ENCODE measurements around the gene SPTLC3.

The SPTLC3 gene

GRCh38 chr20:13166437-13166836 lies 157.7 kb downstream of the SPTLC3 start:
- Mint-ChIP-seq H3K4me1 (no peaks in the 10 kb centered on the region), H3K9me3 (peaks cover 1% of the 10 kb centered on the region), H3K36me3 (no peaks in the 10 kb centered on the region), H3K27ac (no peak overlapping the region), H3K27me3 (peaks cover 2% of the 10 kb centered on the region), H3K4me3 (no peak overlapping the region)
- no peak for ATAC-seq (ENCODE audit: low read depth)
- DNase-seq (ENCODE audit: low spot score in 2 of 2): no peak

GRCh38 chr20:13169086-13169485 lies 160.3 kb downstream of the SPTLC3 start:
- H3K4me3 Mint-ChIP-seq: no peak overlapping the region
- no peak for DNase-seq (ENCODE audit: low spot score in 2 of 2)
- no peaks in the 10 kb centered on the region for H3K36me3 Mint-ChIP-seq
- ATAC-seq (ENCODE audit: low read depth): no peak
- H3K4me1 Mint-ChIP-seq: no peaks in the 10 kb centered on the region
- peaks cover 1% of the 10 kb centered on the region for H3K9me3 Mint-ChIP-seq
- H3K27me3 Mint-ChIP-seq: peaks cover 2% of the 10 kb centered on the region
- H3K27ac Mint-ChIP-seq: no peak overlapping the region

GRCh38 chr20:13170771-13171170 lies 162.0 kb downstream of the SPTLC3 start:
- H3K4me1 Mint-ChIP-seq: no peaks in the 10 kb centered on the region
- H3K9me3 Mint-ChIP-seq: peaks cover 5% of the 10 kb centered on the region
- no peaks in the 10 kb centered on the region for H3K36me3 Mint-ChIP-seq
- H3K4me3 Mint-ChIP-seq: no peak overlapping the region
- ATAC-seq (ENCODE audit: low read depth) (no peak), DNase-seq (ENCODE audit: low spot score in 2 of 2) (no peak)
- H3K27ac Mint-ChIP-seq: no peak overlapping the region
- H3K27me3 Mint-ChIP-seq: peaks cover 2% of the 10 kb centered on the region

- Mint-ChIP-seq H3K27ac (no peak overlapping the region), H3K4me1 (no peaks in the 10 kb centered on the region), H3K4me3 (no peak overlapping the region), H3K27me3 (peaks cover 7% of the 10 kb centered on the region), H3K36me3 (no peaks in the 10 kb centered on the region), H3K9me3 (peaks cover 10% of the 10 kb centered on the region)
- DNase-seq (ENCODE audit: low spot score in 2 of 2) (no peak), ATAC-seq (ENCODE audit: low read depth) (no peak)
Observed at GRCh38 chr20:13173201-13173600, 164.4 kb downstream of the SPTLC3 start.

GRCh38 chr20:13174402-13174801 lies 165.6 kb downstream of the SPTLC3 start:
- DNase-seq (ENCODE audit: low spot score in 2 of 2) (no peak), ATAC-seq (ENCODE audit: low read depth) (no peak)
- Mint-ChIP-seq H3K27me3 (peaks cover 8% of the 10 kb centered on the region), H3K4me3 (no peak overlapping the region), H3K9me3 (peaks cover 9% of the 10 kb centered on the region), H3K27ac (no peak overlapping the region), H3K36me3 (no peaks in the 10 kb centered on the region), H3K4me1 (no peaks in the 10 kb centered on the region)

GRCh38 chr20:13180986-13181889 lies 172.5 kb downstream of the SPTLC3 start:
- Mint-ChIP-seq H3K9me3 (peaks cover 7% of the 10 kb centered on the region), H3K4me1 (no peaks in the 10 kb centered on the region), H3K4me3 (no peak overlapping the region), H3K36me3 (no peaks in the 10 kb centered on the region), H3K27me3 (peaks cover 10% of the 10 kb centered on the region), H3K27ac (no peak overlapping the region)
- ATAC-seq (ENCODE audit: low read depth) (no peak), DNase-seq (ENCODE audit: low spot score in 2 of 2) (no peak)

GRCh38 chr20:13183005-13183404 lies 174.2 kb downstream of the SPTLC3 start:
- Mint-ChIP-seq H3K4me1 (no peaks in the 10 kb centered on the region), H3K27me3 (peaks cover 6% of the 10 kb centered on the region), H3K4me3 (no peak overlapping the region), H3K36me3 (no peaks in the 10 kb centered on the region), H3K9me3 (peaks cover 10% of the 10 kb centered on the region), H3K27ac (no peak overlapping the region)
- DNase-seq (ENCODE audit: low spot score in 2 of 2) (no peak), ATAC-seq (ENCODE audit: low read depth) (no peak)

GRCh38 chr20:13186043-13186774 lies 177.4 kb downstream of the SPTLC3 start:
- Mint-ChIP-seq H3K4me1 (no peaks in the 10 kb centered on the region), H3K4me3 (no peak overlapping the region), H3K27me3 (peaks cover 4% of the 10 kb centered on the region), H3K9me3 (peaks cover 10% of the 10 kb centered on the region), H3K36me3 (no peaks in the 10 kb centered on the region), H3K27ac (no peak overlapping the region)
- DNase-seq (ENCODE audit: low spot score in 2 of 2) (no peak), ATAC-seq (ENCODE audit: low read depth) (no peak)

- ATAC-seq (ENCODE audit: low read depth) (no peak), DNase-seq (ENCODE audit: low spot score in 2 of 2) (no peak)
- no peaks in the 10 kb centered on the region for H3K36me3 Mint-ChIP-seq
- H3K9me3 Mint-ChIP-seq: peaks cover 9% of the 10 kb centered on the region
- no peak overlapping the region for H3K4me3 Mint-ChIP-seq
- H3K27me3 Mint-ChIP-seq: peaks cover 3% of the 10 kb centered on the region
- no peaks in the 10 kb centered on the region for H3K4me1 Mint-ChIP-seq
- no peak overlapping the region for H3K27ac Mint-ChIP-seq
Observed at GRCh38 chr20:13187899-13188298, 179.1 kb downstream of the SPTLC3 start.

- peaks cover 6% of the 10 kb centered on the region for H3K9me3 Mint-ChIP-seq
- ATAC-seq (ENCODE audit: low read depth) (no peak), DNase-seq (ENCODE audit: low spot score in 2 of 2) (no peak)
- H3K27me3 Mint-ChIP-seq: no peaks in the 10 kb centered on the region
- no peaks in the 10 kb centered on the region for H3K36me3 Mint-ChIP-seq
- H3K4me1 Mint-ChIP-seq: peaks cover 3% of the 10 kb centered on the region
- no peak overlapping the region for H3K4me3 Mint-ChIP-seq
- H3K27ac Mint-ChIP-seq: no peak overlapping the region
Observed at GRCh38 chr20:13199279-13199678, 190.5 kb downstream of the SPTLC3 start.

- peaks cover 3% of the 10 kb centered on the region for H3K4me1 Mint-ChIP-seq
- no peaks in the 10 kb centered on the region for H3K36me3 Mint-ChIP-seq
- H3K9me3 Mint-ChIP-seq: peaks cover 6% of the 10 kb centered on the region
- ATAC-seq (ENCODE audit: low read depth): no peak
- no peak for DNase-seq (ENCODE audit: low spot score in 2 of 2)
- no peak overlapping the region for H3K4me3 Mint-ChIP-seq
- no peak overlapping the region for H3K27ac Mint-ChIP-seq
- no peaks in the 10 kb centered on the region for H3K27me3 Mint-ChIP-seq
Observed at GRCh38 chr20:13200767-13201500, 192.2 kb downstream of the SPTLC3 start.

- peaks cover 3% of the 10 kb centered on the region for H3K27me3 Mint-ChIP-seq
- H3K36me3 Mint-ChIP-seq: no peaks in the 10 kb centered on the region
- no peak for ATAC-seq (ENCODE audit: low read depth)
- H3K9me3 Mint-ChIP-seq: peaks cover 6% of the 10 kb centered on the region
- no peak overlapping the region for H3K27ac Mint-ChIP-seq
- H3K4me1 Mint-ChIP-seq: peaks cover 3% of the 10 kb centered on the region
- no peak for DNase-seq (ENCODE audit: low spot score in 2 of 2)
- no peak overlapping the region for H3K4me3 Mint-ChIP-seq
Observed at GRCh38 chr20:13202565-13202964, 193.8 kb downstream of the SPTLC3 start.

GRCh38 chr20:13205425-13205824 lies 196.7 kb downstream of the SPTLC3 start:
- H3K9me3 Mint-ChIP-seq: peaks cover 2% of the 10 kb centered on the region
- H3K27me3 Mint-ChIP-seq: peaks cover 7% of the 10 kb centered on the region
- ATAC-seq (ENCODE audit: low read depth) (no peak), DNase-seq (ENCODE audit: low spot score in 2 of 2) (no peak)
- no peaks in the 10 kb centered on the region for H3K36me3 Mint-ChIP-seq
- peaks cover 3% of the 10 kb centered on the region for H3K4me1 Mint-ChIP-seq
- no peak overlapping the region for H3K27ac Mint-ChIP-seq
- no peak overlapping the region for H3K4me3 Mint-ChIP-seq

GRCh38 chr20:13205848-13206434 lies 197.2 kb downstream of the SPTLC3 start:
- DNase-seq (ENCODE audit: low spot score in 2 of 2) (no peak), ATAC-seq (ENCODE audit: low read depth) (no peak)
- Mint-ChIP-seq H3K4me3 (no peak overlapping the region), H3K4me1 (peaks cover 3% of the 10 kb centered on the region), H3K27ac (no peak overlapping the region), H3K27me3 (peaks cover 7% of the 10 kb centered on the region), H3K36me3 (no peaks in the 10 kb centered on the region), H3K9me3 (peaks cover 2% of the 10 kb centered on the region)
